OCI-LY1 (cell line): Measurements from ENCODE around the gene IL1RAPL1.

Experiments
- H2AFZ ChIP-seq: fragments of 200-600 bp; sonication (generic), shearing (Covaris generic); 2 replicates; pipeline ENCODE4 v1.6.0; 2014; ENCODE audit warnings: antibody characterized with exemption, mild to moderate bottlenecking, low read length
- H3F3A ChIP-seq: fragments of 200-600 bp; sonication (generic), shearing (Covaris generic); 2 replicates; pipeline ENCODE4 v1.6.0; 2014; ENCODE audit warnings: mild to moderate bottlenecking, antibody characterized with exemption, low read length, moderate library complexity; ENCODE audit not compliant: insufficient read depth
- H3K27ac ChIP-seq: fragments of 200-600 bp; sonication (generic); 2 replicates; pipeline ENCODE4 v1.5.1; 2014; ENCODE audit warnings: low read length, mixed run types, mild to moderate bottlenecking, low read depth; ENCODE audit not compliant: poor library complexity, severe bottlenecking
- H3K27me3 ChIP-seq: fragments of 200-600 bp; sonication (generic); 2 replicates; pipeline ENCODE4 v1.6.0; 2014; ENCODE audit warnings: antibody characterized with exemption, mild to moderate bottlenecking, low read length, moderate library complexity; ENCODE audit not compliant: insufficient read depth
- H3K36me3 ChIP-seq: fragments of 200-600 bp; sonication (generic); 2 replicates; pipeline ENCODE4 v1.6.1; 2014; ENCODE audit warnings: mild to moderate bottlenecking, antibody characterized with exemption, low read length, moderate library complexity, mixed read lengths; ENCODE audit not compliant: insufficient read depth
- H3K4me1 ChIP-seq: fragments of 200-600 bp; sonication (generic); 2 replicates; pipeline ENCODE4 v1.5.1; 2014; ENCODE audit warnings: mild to moderate bottlenecking, low read length, moderate library complexity; ENCODE audit not compliant: insufficient read depth, severe bottlenecking
- H3K4me2 ChIP-seq: fragments of 200-600 bp; sonication (generic), shearing (Covaris generic); 2 replicates; pipeline ENCODE4 v1.6.1; 2014; ENCODE audit warnings: low read length
- H3K4me3 ChIP-seq: fragments of 200-600 bp; sonication (generic); 2 replicates; pipeline ENCODE4 v1.5.1; 2014; ENCODE audit warnings: low read length, low read depth, mild to moderate bottlenecking, mixed read lengths; ENCODE audit not compliant: poor library complexity, severe bottlenecking
- H3K79me2 ChIP-seq: fragments of 200-600 bp; shearing (Covaris generic); 2 replicates; pipeline ENCODE4 v1.6.1; 2016; ENCODE audit warnings: mixed run types, low read length, mixed read lengths; ENCODE audit not compliant: insufficient read depth
- H3K9ac ChIP-seq: fragments of 200-600 bp; sonication (generic), shearing (Covaris generic); 2 replicates; pipeline ENCODE4 v1.6.1; 2014; ENCODE audit warnings: mild to moderate bottlenecking, low read length, mixed read lengths
- H3K9me2 ChIP-seq: fragments of 200-600 bp; sonication (generic), shearing (Covaris generic); 2 replicates; pipeline ENCODE4 v1.6.1; 2014; ENCODE audit warnings: low read depth, mild to moderate bottlenecking, low read length, mixed read lengths
- H3K9me3 ChIP-seq: fragments of 200-600 bp; shearing (Covaris generic); 2 replicates; pipeline ENCODE4 v1.6.1; 2014; ENCODE audit warnings: low read length, mixed read lengths
- H4K20me1 ChIP-seq: fragments of 200-600 bp; sonication (generic), shearing (Covaris generic); 2 replicates; pipeline ENCODE4 v1.6.0; 2016; ENCODE audit warnings: mild to moderate bottlenecking, low read length; ENCODE audit not compliant: insufficient read depth
- CTCF ChIP-seq: fragments of 200-600 bp; sonication (generic), shearing (Covaris generic); IDR thresholded peaks from 2 replicates; pipeline ENCODE4 v1.5.1; 2017; ENCODE audit warnings: mild to moderate bottlenecking, antibody characterized with exemption, low read length, moderate library complexity, mixed read lengths
- EZH2 ChIP-seq: fragments of 200-600 bp; sonication (generic), shearing (Covaris generic); IDR thresholded peaks from 2 replicates; pipeline ENCODE4 v1.8.0; 2017; ENCODE audit warnings: borderline replicate concordance, mixed run types, mild to moderate bottlenecking, antibody characterized with exemption, low read length, moderate library complexity, mixed read lengths

IL1RAPL1 gene

GRCh38 chrX:29295987-29296680 is 708.9 kb downstream of the IL1RAPL1 start:
- no peaks in the 10 kb centered on the region for H3K27me3 ChIP-seq
- H3K4me3 ChIP-seq = no peak overlapping the region
- H3K9ac ChIP-seq = no peak overlapping the region
- H3K27ac ChIP-seq = no peak overlapping the region
- H3K9me3 ChIP-seq = no peaks in the 10 kb centered on the region
- H3K79me2 ChIP-seq = no peaks in the 10 kb centered on the region
- H3K4me1 ChIP-seq = no peaks in the 10 kb centered on the region
- no peaks in the 10 kb centered on the region for H3K9me2 ChIP-seq
- no peaks in the 10 kb centered on the region for H3F3A ChIP-seq
- no peak overlapping the region for H2AFZ ChIP-seq
- no peaks in the 10 kb centered on the region for H3K36me3 ChIP-seq
- TF ChIP-seq CTCF (no peak), EZH2 (no peak)
- H3K4me2 ChIP-seq = no peak overlapping the region
- no peaks in the 10 kb centered on the region for H4K20me1 ChIP-seq

GRCh38 chrX:29297171-29297800 is 710.0 kb downstream of the IL1RAPL1 start:
- H4K20me1 ChIP-seq = no peaks in the 10 kb centered on the region
- H3K4me3 ChIP-seq = no peak overlapping the region
- no peaks in the 10 kb centered on the region for H3K9me3 ChIP-seq
- H3K79me2 ChIP-seq = no peaks in the 10 kb centered on the region
- H2AFZ ChIP-seq = no peak overlapping the region
- no peak overlapping the region for H3K4me2 ChIP-seq
- H3K27me3 ChIP-seq = no peaks in the 10 kb centered on the region
- H3K9me2 ChIP-seq = no peaks in the 10 kb centered on the region
- no peak for TF ChIP-seq EZH2
- no peak for TF ChIP-seq CTCF
- H3F3A ChIP-seq = no peaks in the 10 kb centered on the region
- no peaks in the 10 kb centered on the region for H3K36me3 ChIP-seq
- no peak overlapping the region for H3K9ac ChIP-seq
- no peaks in the 10 kb centered on the region for H3K4me1 ChIP-seq
- H3K27ac ChIP-seq = no peak overlapping the region

DNA sequence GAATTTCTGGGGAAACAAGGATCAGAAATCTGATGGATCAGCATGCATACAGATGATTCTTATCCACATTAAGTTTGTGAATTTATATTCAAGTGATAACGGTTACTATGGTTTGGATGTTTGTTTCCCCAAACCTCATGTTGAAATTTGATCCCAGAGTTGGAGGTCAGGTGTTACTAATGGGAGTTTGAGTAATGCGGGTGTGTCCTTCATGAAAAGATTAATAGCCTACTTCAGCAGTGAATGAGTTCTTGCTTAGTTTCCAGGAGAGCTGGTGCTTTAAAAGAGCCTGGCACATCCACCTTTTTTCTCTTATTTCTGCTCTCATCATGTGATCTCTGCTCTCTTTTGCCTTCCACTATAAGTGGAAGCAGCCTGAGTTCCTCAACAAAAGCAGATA is 712.4 kb downstream of the IL1RAPL1 start:
- Histone ChIP-seq H3K9ac (no peak overlapping the region), H3K27ac (no peak overlapping the region), H3K79me2 (no peaks in the 10 kb centered on the region), H3K4me2 (no peak overlapping the region), H2AFZ (no peak overlapping the region), H3K9me3 (no peaks in the 10 kb centered on the region), H3K27me3 (no peaks in the 10 kb centered on the region), H3F3A (no peaks in the 10 kb centered on the region), H3K36me3 (no peaks in the 10 kb centered on the region), H3K4me1 (no peaks in the 10 kb centered on the region), H3K4me3 (no peak overlapping the region), H4K20me1 (no peaks in the 10 kb centered on the region), H3K9me2 (no peaks in the 10 kb centered on the region)
- TF ChIP-seq CTCF (no peak), EZH2 (no peak)
